BLaER1 treated with 17β-estradiol and CSF1 and Interleukin-3, amounts not matched to agents 10 nM and 100 nM (cell line): ENCODE measurements around the gene EHD4.
A peak's percentile ranks its signal among the peaks of the same experiment; 100 is the strongest.

Experiments used
- H3K27ac ChIP-seq, 11 experiments: shearing (Covaris generic); formaldehyde crosslinking; 2 replicates each; pipeline ENCODE4 v1.8.1; 2022
- H3K27me3 ChIP-seq, 11 experiments: shearing (Covaris generic); formaldehyde crosslinking; 2 replicates each; pipeline ENCODE4 v1.8.1; 2022
- H3K36me3 ChIP-seq, 11 experiments: shearing (Covaris generic); formaldehyde crosslinking; 2 replicates each; pipeline ENCODE4 v1.8.1; 2022
- H3K4me1 ChIP-seq, 10 experiments: shearing (Covaris generic); formaldehyde crosslinking; 2 replicates each; pipeline ENCODE4 v1.8.1; 2022
- H3K4me2 ChIP-seq, 11 experiments: shearing (Covaris generic); formaldehyde crosslinking; 2 replicates each; pipeline ENCODE4 v1.8.1; 2022
- H3K4me3 ChIP-seq, 10 experiments: shearing (Covaris generic); formaldehyde crosslinking; 2 replicates each; pipeline ENCODE4 v1.8.1; 2022
- H3K9ac ChIP-seq, 11 experiments: shearing (Covaris generic); formaldehyde crosslinking; 2 replicates each; pipeline ENCODE4 v1.8.1; 2022
- H3K9me3 ChIP-seq, 11 experiments: shearing (Covaris generic); formaldehyde crosslinking; replicated peaks in 1 of 11; 2 replicates each; pipeline ENCODE4 v1.8.1; 2022
- H4K20me1 ChIP-seq, 11 experiments: shearing (Covaris generic); formaldehyde crosslinking; 2 replicates each; pipeline ENCODE4 v1.8.1; 2022
- Cebpa-rat ChIP-seq, 11 experiments: shearing (Covaris generic); IDR thresholded peaks; 2 replicates each; pipeline ENCODE4 v1.8.1; 2022

The EHD4 gene

GRCh38 chr15:41881920-41882688, 90.3 kb downstream of the EHD4 start:
- Histone ChIP-seq H3K36me3 (no peaks in the 10 kb centered on the region), H3K9ac (no peak overlapping the region), H3K27me3 (peaks cover 0 to 22% (median 11%) of the 10 kb centered on the region in 11 experiments; a peak in 16 of 22 replicates), H3K9me3 (no peaks in the 10 kb centered on the region), H4K20me1 (peaks cover 0 to 18% (median 0%) of the 10 kb centered on the region in 11 experiments; a peak in 7 of 22 replicates), H3K4me3 (no peak overlapping the region), H3K4me1 (peaks cover 8 to 51% (median 31%) of the 10 kb centered on the region in 10 experiments; a peak in 19 of 20 replicates), H3K27ac (no peak overlapping the region), H3K4me2 (peak overlapping the region in 8 of 11 experiments; percentile 26 to 72 (median 66); a peak in 13 of 22 replicates)
- TF ChIP-seq Cebpa-rat (IDR thresholded peaks at IDR 0.05), result no peak

DNA sequence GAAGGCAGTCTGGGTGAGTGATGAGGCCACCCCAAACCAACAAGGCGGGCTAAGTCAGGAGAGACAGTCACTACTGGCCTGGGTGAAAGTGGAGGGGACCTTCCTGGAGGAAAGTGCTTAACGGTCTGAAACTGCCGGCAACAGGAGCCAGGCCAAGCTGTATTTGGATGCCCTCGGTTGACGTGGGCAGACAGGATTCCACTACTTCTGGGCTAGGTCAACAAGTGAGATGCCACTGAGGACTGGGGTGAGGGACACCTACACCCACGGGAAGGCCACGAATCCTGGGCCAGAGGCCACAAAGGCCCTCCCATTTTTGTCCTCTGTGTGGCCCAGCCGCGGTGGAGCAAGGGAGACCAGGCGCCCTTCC, 90.8 kb downstream of the EHD4 start:
- Histone ChIP-seq H3K4me1 (peaks cover 8 to 56% (median 37%) of the 10 kb centered on the region in 10 experiments; a peak in 19 of 20 replicates), H3K27ac (no peak overlapping the region), H3K4me2 (peak overlapping the region in 1 of 11 experiments; percentile 23; a peak in 1 of 22 replicates), H3K9ac (no peak overlapping the region), H3K27me3 (peaks cover 0 to 22% (median 11%) of the 10 kb centered on the region in 11 experiments; a peak in 16 of 22 replicates), H4K20me1 (peaks cover 0 to 18% (median 0%) of the 10 kb centered on the region in 11 experiments; a peak in 7 of 22 replicates), H3K36me3 (no peaks in the 10 kb centered on the region), H3K4me3 (no peak overlapping the region), H3K9me3 (no peaks in the 10 kb centered on the region)
- no peak for TF ChIP-seq Cebpa-rat (IDR thresholded peaks at IDR 0.05)

GRCh38 chr15:41881086-41881485, 91.3 kb downstream of the EHD4 start:
- no peaks in the 10 kb centered on the region for H3K9me3 ChIP-seq
- H3K4me2 ChIP-seq, result 0 out of 22 replicates have a peak overlapping the region, but pooled peaks of 1 of the 11 experiments have one; percentile 23
- peaks cover 0 to 22% (median 0%) of the 10 kb centered on the region in 11 experiments; a peak in 7 of 22 replicates for H4K20me1 ChIP-seq
- TF ChIP-seq Cebpa-rat (IDR thresholded peaks at IDR 0.05), result no peak
- no peak overlapping the region for H3K9ac ChIP-seq
- peaks cover 0 to 22% (median 11%) of the 10 kb centered on the region in 11 experiments; a peak in 16 of 22 replicates for H3K27me3 ChIP-seq
- no peaks in the 10 kb centered on the region for H3K36me3 ChIP-seq
- H3K27ac ChIP-seq, result no peak overlapping the region
- H3K4me1 ChIP-seq, result peaks cover 8 to 61% (median 41%) of the 10 kb centered on the region in 10 experiments; a peak in 19 of 20 replicates
- no peak overlapping the region for H3K4me3 ChIP-seq

DNA sequence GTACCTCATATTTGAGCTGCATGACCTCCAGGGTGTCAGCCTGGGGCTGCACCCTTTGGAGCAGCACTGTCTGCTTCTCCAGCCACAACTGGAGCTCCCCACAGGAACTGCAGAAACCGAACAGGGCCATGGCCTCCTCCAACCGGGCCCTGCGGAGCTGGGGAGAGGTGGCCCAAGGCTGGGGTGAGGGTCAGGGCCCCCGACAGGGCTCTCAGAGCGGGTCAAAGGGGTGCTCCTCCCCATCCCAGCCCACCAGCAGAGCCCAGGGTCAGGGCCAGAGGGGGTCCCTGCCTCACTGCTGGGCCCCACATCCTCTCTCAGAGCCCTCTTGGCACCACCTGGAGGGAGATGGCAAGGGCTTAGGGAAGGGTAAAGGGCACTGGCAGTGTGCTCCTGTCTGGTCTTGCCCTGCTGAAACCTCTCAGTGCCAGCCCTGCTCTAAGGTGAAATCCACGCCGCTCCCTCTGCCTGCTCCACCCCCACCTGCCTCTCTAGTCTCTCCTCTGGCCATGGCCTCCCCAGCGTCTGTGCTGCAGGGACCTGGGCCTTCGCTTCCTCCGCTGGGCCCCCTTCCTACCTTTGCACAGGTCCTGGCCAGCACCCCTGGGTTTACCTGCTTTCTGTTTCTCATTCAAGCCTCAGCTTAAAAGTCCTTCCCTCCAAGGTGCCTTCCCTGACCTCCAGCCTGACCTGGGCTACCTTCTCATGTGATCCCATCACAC, 92.0 kb downstream of the EHD4 start:
- Histone ChIP-seq H3K9me3 (no peaks in the 10 kb centered on the region), H3K36me3 (no peaks in the 10 kb centered on the region), H3K4me1 (peaks cover 8 to 64% (median 49%) of the 10 kb centered on the region in 10 experiments; a peak in 19 of 20 replicates), H3K4me3 (no peak overlapping the region), H3K4me2 (peak overlapping the region in 1 of 11 experiments; percentile 19; a peak in 1 of 22 replicates), H4K20me1 (peaks cover 0 to 22% (median 0%) of the 10 kb centered on the region in 11 experiments; a peak in 8 of 22 replicates), H3K27me3 (peaks cover 0 to 22% (median 12%) of the 10 kb centered on the region in 11 experiments; a peak in 16 of 22 replicates), H3K9ac (no peak overlapping the region), H3K27ac (no peak overlapping the region)
- no peak for TF ChIP-seq Cebpa-rat (IDR thresholded peaks at IDR 0.05)

DNA sequence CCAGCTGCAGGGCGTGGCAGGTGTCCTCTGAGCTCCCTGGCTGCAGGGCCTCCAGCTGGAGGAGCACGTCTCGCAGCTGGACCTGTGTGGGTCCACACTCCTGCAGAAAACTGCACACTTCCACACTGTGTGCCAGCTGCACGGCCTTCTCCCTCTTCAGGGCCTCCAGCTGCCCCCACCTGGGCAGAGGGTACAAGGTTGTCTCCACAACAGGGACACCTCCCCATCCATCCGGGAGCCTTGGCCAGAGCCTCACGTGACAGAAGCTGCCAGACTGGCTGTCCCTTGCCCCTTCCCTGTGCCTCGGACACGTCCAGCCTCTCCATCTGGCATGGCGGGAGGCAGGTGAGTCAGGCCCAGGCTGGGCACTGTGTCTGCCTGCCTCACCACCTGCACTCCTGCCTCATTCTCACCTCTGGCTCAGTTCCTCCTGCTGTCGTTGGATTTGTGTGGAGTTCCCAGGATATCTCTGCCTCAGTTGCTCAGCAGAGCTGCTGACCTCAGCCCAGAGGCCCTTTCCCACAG, 93.0 kb downstream of the EHD4 start:
- Histone ChIP-seq H3K9me3 (no peaks in the 10 kb centered on the region), H3K4me3 (no peak overlapping the region), H3K27ac (no peak overlapping the region), H3K4me2 (no peak overlapping the region), H4K20me1 (peaks cover 0 to 30% (median 0%) of the 10 kb centered on the region in 11 experiments; a peak in 8 of 22 replicates), H3K27me3 (peaks cover 0 to 22% (median 12%) of the 10 kb centered on the region in 11 experiments; a peak in 16 of 22 replicates), H3K4me1 (peaks cover 8 to 70% (median 53%) of the 10 kb centered on the region in 10 experiments; a peak in 19 of 20 replicates), H3K9ac (no peak overlapping the region), H3K36me3 (no peaks in the 10 kb centered on the region)
- no peak for TF ChIP-seq Cebpa-rat (IDR thresholded peaks at IDR 0.05)

GRCh38 chr15:41878355-41878699, 94.0 kb downstream of the EHD4 start:
- Histone ChIP-seq H3K36me3 (no peaks in the 10 kb centered on the region), H3K4me2 (peak overlapping the region in 8 of 11 experiments; percentile 52 to 88 (median 68); a peak in 15 of 22 replicates), H3K9me3 (no peaks in the 10 kb centered on the region), H3K27ac (no peak overlapping the region), H3K4me1 (peaks cover 4 to 66% (median 48%) of the 10 kb centered on the region in 10 experiments; a peak in 19 of 20 replicates), H3K4me3 (no peak overlapping the region), H3K27me3 (peaks cover 0 to 22% (median 12%) of the 10 kb centered on the region in 11 experiments; a peak in 16 of 22 replicates), H3K9ac (peak overlapping the region in 2 of 11 experiments; percentile 4 to 31; a peak in 2 of 22 replicates), H4K20me1 (peaks cover 0 to 32% (median 0%) of the 10 kb centered on the region in 11 experiments; a peak in 8 of 22 replicates)
- TF ChIP-seq Cebpa-rat (IDR thresholded peaks at IDR 0.05), result no peak

- peaks cover 0 to 27% (median 0%) of the 10 kb centered on the region in 11 experiments; a peak in 6 of 22 replicates for H4K20me1 ChIP-seq
- H3K4me2 ChIP-seq, result peak overlapping the region in 8 of 11 experiments; percentile 52 to 88 (median 68); a peak in 16 of 22 replicates
- H3K9me3 ChIP-seq, result no peaks in the 10 kb centered on the region
- H3K9ac ChIP-seq, result peak overlapping the region in 1 of 11 experiments; percentile 4; a peak in 2 of 22 replicates
- no peak for TF ChIP-seq Cebpa-rat (IDR thresholded peaks at IDR 0.05)
- no peak overlapping the region for H3K27ac ChIP-seq
- peaks cover 0 to 22% (median 12%) of the 10 kb centered on the region in 11 experiments; a peak in 16 of 22 replicates for H3K27me3 ChIP-seq
- no peaks in the 10 kb centered on the region for H3K36me3 ChIP-seq
- no peak overlapping the region for H3K4me3 ChIP-seq
- H3K4me1 ChIP-seq, result peaks cover 0 to 60% (median 43%) of the 10 kb centered on the region in 10 experiments; a peak in 18 of 20 replicates
Measured at GRCh38 chr15:41877631-41878354, 94.6 kb downstream of the EHD4 start.

DNA sequence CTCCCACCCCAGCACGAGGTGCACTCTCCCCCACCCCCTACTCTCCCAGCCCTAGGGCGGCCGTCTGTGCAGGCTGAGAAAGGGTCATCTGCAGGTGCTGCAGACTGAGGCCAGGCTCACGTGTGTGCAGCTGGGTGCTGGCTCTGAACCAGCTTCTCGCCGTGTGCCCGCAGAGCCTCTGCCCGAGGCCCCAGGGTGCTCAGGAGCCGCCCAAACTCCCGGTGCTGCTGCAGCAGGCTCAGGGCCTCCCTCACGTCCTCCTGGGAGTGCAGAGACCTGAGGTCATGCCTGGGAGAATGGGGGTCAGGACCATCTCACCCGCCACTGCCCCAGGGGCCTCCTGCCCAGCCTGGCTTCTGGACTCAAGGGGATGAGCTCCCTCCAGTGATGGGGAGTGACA, 95.7 kb downstream of the EHD4 start:
- Histone ChIP-seq H3K36me3 (no peaks in the 10 kb centered on the region), H3K9me3 (no peaks in the 10 kb centered on the region), H4K20me1 (peaks cover 0 to 25% (median 0%) of the 10 kb centered on the region in 11 experiments; a peak in 5 of 22 replicates), H3K9ac (peak overlapping the region in 1 of 11 experiments; percentile 24; a peak in 2 of 22 replicates), H3K4me3 (no peak overlapping the region), H3K27me3 (peaks cover 0 to 14% (median 8%) of the 10 kb centered on the region in 11 experiments; a peak in 16 of 22 replicates), H3K4me2 (peak overlapping the region in 9 of 11 experiments; percentile 26 to 88 (median 64); a peak in 19 of 22 replicates), H3K4me1 (peaks cover 0 to 52% (median 36%) of the 10 kb centered on the region in 10 experiments; a peak in 18 of 20 replicates), H3K27ac (no peak overlapping the region)
- no peak for TF ChIP-seq Cebpa-rat (IDR thresholded peaks at IDR 0.05)
